HG02938 (cell line): ENCODE data around the gene SMPDL3A.

Source experiments
- ATAC-seq: cut with Tn5 transposase; IDR thresholded peaks from one replicate; pipeline ENCODE4 v1.9.1; 2021; ENCODE audit warnings: mild to moderate bottlenecking, moderate library complexity; ENCODE audit not compliant: unreplicated experiment

SMPDL3A gene

DNA sequence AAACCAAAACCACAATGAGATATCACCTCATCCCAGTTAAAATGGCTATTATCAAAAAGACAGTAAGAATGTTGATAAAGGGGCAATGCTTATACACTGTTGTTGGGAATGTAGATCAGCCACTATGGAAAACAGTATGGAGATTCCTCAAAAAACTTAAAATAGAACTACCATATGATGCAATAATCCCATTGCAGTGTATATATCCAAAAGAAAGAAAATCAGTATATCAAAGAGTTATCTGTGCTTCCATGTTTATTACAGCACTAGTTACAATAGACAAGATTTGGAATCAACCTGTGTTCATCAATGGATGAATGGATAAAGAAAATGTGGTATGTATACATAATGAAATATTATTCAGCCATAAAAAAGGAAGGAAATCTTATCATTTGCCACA lies 13.1 kb upstream of the SMPDL3A start:
- no peak for ATAC-seq

GRCh38 chr6:122778302-122778701 lies 10.8 kb upstream of the SMPDL3A start:
- ATAC-seq = no peak

DNA sequence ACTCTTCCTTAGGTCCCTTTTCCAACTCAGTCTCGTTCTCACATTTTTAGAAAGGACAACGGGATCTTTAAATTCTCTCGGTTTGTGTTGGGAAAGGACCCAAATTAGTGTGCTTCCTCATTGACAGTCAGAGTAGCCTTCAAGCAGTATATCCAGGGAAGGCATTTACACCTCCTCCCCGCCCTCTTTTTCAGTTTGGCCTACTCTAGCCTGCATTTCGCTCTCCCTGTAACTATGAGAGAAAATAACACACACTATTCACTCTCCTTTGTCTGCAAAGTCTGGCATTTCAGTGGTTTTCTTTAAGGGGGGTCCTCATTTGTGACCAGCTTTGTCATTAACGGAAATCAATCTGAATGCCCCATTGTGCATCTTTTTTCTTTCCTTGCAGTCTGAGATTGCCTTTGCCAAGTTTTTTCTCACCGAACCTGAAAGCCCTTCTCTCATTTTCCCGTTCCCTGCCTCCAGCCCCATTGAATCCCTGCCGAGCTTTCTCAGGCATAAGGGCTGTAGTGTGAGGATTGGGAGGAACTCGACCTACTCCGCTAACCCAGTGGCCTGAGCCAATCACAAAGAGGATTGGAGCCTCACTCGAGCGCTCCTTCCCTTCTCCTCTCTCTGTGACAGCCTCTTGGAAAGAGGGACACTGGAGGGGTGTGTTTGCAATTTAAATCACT lies 9.9 kb upstream of the SMPDL3A start:
- no peak for ATAC-seq

GRCh38 chr6:122779667-122780066 lies 9.4 kb upstream of the SMPDL3A start, which contains the start of gene FABP7:
Gene FABP7 (plus strand): TSS chr6:122779716. CDS start chr6:122779795, 79 bp downstream.
- ATAC-seq = no peak

- no peak for ATAC-seq
Measured at GRCh38 chr6:122780114-122780513, 8.9 kb upstream of the SMPDL3A start.

DNA sequence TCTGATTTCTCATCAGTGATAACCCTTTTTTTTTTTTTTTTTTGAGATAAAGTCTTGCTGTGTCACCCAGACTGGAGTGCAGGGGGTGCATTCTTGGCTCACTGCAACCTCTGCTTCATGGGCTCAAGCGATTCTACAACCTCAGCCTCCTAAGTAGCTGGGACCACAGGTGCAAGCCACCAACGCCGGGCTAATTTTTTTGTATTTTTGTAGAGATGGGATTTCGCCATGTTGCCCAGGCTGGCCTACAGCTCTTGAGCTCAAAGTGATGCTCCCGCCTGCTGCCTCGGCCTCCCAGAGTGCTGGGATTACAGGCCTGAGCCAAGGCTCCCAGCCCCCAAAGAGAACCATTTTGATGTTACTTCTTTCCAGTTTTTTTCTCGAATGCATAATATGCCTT lies 7.3 kb upstream of the SMPDL3A start:
- ATAC-seq = no peak

- no peak for ATAC-seq
Measured at GRCh38 chr6:122783401-122783800, 5.7 kb upstream of the SMPDL3A start.

- no peak for ATAC-seq
Measured at GRCh38 chr6:122785891-122786290, 3.2 kb upstream of the SMPDL3A start.

DNA sequence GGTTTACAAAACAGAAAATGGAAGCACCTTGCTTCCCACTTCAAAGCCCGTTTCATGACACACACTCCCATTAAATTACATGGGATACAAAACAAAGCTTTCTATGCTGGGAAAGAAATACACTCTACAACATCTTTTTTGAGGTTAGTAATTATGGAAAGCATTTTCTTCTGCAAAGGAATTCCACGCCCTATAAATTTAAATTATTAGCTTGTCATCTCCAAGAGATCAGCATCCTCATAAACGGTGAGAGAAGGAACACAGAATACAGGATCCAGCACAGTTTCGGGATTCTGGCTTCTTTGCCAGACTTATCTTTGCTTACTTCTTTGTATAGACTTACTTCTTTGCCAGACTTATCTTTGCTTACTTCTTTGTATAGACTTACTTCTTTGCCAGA lies 1.3 kb upstream of the SMPDL3A start:
- no peak for ATAC-seq

GRCh38 chr6:122788208-122788607 lies 850 bp upstream of the SMPDL3A start:
- ATAC-seq = no peak

- no peak for ATAC-seq
Measured at GRCh38 chr6:122788663-122789181, 336 bp upstream of the SMPDL3A start.

GRCh38 chr6:122790028-122790422 lies 967 bp downstream of the SMPDL3A start:
- ATAC-seq = no peak

DNA sequence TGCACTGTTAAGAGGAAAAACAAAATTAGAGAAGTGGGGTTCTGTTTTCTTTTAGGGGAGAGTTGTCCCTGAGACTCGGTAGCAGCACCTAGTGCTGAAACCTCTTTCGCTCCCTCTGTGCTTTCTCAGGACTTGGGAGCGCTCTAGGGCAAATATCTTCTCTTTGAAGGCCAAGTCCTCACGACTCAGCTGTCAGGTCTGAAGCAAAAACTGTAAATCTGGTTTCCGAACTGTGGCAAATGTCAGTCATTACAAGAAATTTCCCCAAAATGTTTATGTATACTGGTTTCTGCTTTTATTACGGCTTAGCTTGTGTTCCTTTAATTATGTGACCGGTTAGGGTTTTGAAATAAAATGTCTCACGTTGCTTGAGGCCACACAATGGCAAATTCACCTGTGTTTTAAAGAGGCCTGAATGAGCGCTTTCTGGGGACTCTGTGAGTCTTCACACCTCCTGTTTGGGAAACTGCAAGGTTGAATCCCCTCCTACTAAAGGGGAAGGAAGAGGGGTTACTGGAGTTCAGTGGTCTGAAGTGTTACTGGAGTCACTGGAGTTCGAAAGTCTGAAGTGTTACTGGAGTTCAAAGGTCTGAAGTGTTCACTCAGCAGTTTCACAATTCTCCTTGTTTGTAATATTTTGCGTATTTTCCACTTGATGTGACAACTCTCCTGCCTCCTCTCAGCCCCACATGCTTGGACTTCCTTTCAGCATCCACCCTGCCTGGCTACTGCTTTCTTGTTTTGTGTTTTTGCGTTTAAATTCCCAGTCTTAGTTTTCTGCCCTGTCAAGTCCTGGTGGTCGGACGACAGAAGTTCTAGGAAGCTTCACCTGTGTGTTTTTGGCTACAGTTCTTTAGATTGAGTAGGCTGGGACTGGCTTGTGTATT lies 1.6 kb downstream of the SMPDL3A start:
- ATAC-seq = no peak

DNA sequence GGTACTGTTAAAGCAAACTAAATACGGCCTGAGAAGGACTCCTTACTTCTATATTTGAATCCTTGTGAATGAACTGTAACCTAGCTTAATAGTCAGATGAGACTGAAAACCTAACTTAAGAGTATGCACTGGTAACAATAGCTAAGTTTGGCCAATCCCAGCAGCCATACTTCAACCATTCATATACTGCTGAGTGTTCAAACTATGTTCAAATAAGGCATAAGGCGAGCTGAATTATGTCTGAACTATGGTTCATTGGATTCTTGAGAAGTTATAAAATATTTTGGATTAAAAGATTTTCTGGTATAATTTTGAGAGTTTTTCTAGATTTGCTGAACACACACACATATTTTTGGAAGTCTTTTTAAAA lies 2.2 kb downstream of the SMPDL3A start:
- ATAC-seq = no peak

GRCh38 chr6:122792766-122793165 lies 3.7 kb downstream of the SMPDL3A start:
- ATAC-seq = no peak

DNA sequence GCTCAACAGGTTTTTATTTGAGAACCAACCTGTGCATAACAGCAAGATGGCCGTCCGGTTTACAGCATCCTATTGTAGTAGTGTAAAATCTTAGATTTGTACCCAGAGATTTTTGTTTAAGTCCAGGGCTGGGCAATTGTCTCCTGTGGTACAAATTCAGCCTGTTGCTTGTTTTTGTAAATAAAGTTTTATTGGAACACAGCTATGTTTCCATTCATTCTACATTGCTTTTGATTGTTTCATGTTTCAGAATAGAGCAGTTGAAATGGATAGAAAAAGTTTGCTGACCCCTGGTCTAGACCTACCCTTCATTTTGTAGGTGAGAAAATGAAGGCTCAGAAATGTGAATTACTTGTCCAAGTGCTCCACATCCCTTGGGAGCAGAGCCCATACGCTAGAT lies 8.5 kb downstream of the SMPDL3A start:
- ATAC-seq = no peak

- ATAC-seq = peak; percentile 94
Measured at GRCh38 chr6:122798099-122798641, 9.1 kb downstream of the SMPDL3A start.

DNA sequence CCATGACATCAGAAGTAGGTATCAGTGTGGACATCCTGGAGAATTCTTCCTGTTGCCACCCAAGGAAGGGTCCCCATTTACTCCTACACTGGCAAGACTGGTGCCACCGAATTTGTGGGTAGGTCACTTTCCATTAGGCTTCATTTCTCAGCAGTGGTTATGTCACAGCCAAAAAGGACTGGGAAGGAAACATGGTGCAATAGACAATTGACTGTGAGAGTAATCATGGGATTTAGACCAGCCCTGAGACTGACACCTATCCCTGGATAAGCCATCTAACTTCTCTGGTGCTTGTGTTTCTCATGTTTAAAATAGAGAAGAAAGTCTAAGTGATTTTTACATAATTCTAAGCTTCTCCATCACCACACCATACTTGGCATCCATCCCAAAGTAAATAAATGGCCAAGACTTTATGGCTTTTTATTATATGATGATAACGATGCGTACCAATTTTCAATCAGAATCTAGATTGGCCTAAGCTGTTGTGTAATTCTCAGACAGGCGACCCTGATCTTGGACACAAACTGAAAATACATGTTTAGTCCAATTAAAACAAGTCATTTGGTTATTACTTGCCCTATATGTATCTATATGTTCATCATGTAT lies 10.2 kb downstream of the SMPDL3A start:
- ATAC-seq = no peak

- ATAC-seq = no peak
Measured at GRCh38 chr6:122799916-122800686, 11.0 kb downstream of the SMPDL3A start.

DNA sequence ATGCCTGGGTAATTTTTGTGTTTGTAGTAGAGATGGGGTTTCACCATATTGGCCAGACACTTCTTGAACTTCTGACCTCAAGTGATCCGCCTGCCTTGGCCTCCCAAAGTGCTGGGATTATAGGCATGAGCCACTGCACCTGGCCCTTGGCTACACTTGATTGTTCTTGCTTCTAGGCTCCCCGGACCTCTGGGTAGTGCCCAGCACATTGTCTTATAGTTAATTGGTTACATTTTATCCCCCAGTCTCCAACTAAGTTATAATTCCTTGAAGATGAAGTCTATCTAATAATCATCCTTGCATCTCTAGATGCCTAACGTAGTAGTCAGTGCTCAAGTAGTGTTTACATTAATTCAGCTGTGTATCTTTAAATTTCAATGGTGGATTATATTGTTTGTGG lies 11.8 kb downstream of the SMPDL3A start:
- no peak for ATAC-seq

DNA sequence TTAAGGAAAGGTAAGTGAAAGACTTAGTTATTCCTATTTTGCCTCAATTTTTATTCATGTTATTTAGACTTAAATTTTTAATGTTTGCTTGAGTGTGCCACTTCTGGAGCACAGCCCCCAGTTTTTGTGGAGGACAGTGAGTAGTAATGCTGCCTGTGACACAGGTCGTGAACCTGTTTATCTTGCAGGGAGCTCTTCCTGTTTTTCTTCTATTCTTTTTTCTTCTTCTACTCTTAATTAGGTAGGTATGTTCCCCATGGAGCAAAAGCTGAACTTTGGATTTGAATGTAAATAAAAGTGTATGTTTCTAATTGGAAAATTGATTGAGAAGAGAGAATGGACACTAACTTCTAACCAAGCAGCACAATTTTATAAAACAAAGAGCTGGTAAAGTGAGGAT lies 12.3 kb downstream of the SMPDL3A start:
- no peak for ATAC-seq
